SHP77 treated with DMSO at 0.1 percent for 48 hours (cell line): ENCODE results near the gene SAE1.
"Not testable (repeated sequence)": the region's sequence is repeated elsewhere in the genome, so short reads cannot be mapped to it uniquely, and the experiment has no call there.

Experiments
- DNase-seq: peaks from one replicate; lab custom pipeline; 2025; lab: John Stamatoyannopoulos, UW

Gene SAE1

GRCh38 chr19:47130120-47130588 lies 481 bp upstream of the SAE1 start:
- no peak for DNase-seq

GRCh38 chr19:47132194-47132852 lies 1.7 kb downstream of the SAE1 start:
- no peak for DNase-seq

GRCh38 chr19:47133021-47133471 lies 2.4 kb downstream of the SAE1 start:
- no peak for DNase-seq

- DNase-seq: no peak
Measured at GRCh38 chr19:47134545-47134944, 3.9 kb downstream of the SAE1 start.

GRCh38 chr19:47135156-47135555 lies 4.5 kb downstream of the SAE1 start:
- no peak for DNase-seq

GRCh38 chr19:47141252-47141651 lies 10.6 kb downstream of the SAE1 start:
- DNase-seq: not testable (repeated sequence)

GRCh38 chr19:47141695-47142094 lies 11.1 kb downstream of the SAE1 start:
- no peak for DNase-seq

GRCh38 chr19:47142779-47143178 lies 12.1 kb downstream of the SAE1 start:
- no peak for DNase-seq

- no peak for DNase-seq
Measured at GRCh38 chr19:47143322-47144073, 12.9 kb downstream of the SAE1 start.

- no peak for DNase-seq
Measured at GRCh38 chr19:47144630-47145029, 14.0 kb downstream of the SAE1 start.

GRCh38 chr19:47145639-47146486 lies 15.2 kb downstream of the SAE1 start:
- DNase-seq: no peak

- DNase-seq: no peak
Measured at GRCh38 chr19:47146920-47147319, 16.3 kb downstream of the SAE1 start.

- DNase-seq: no peak
Measured at GRCh38 chr19:47151627-47152026, 21.0 kb downstream of the SAE1 start.

GRCh38 chr19:47152205-47152604 lies 21.6 kb downstream of the SAE1 start:
- DNase-seq: no peak

- DNase-seq: no peak
Measured at GRCh38 chr19:47152632-47153031, 22.0 kb downstream of the SAE1 start.

GRCh38 chr19:47153266-47153665 lies 22.6 kb downstream of the SAE1 start:
- no peak for DNase-seq

- DNase-seq: no peak
Measured at GRCh38 chr19:47155148-47155547, 24.5 kb downstream of the SAE1 start.

- no peak for DNase-seq
Measured at GRCh38 chr19:47156861-47157430, 26.3 kb downstream of the SAE1 start.

- no peak for DNase-seq
Measured at GRCh38 chr19:47157431-47158321, 27.0 kb downstream of the SAE1 start.

GRCh38 chr19:47158367-47158791 lies 27.7 kb downstream of the SAE1 start:
- DNase-seq: no peak

- no peak for DNase-seq
Measured at GRCh38 chr19:47158879-47159503, 28.4 kb downstream of the SAE1 start.
